GM12872 (cell line): ENCODE results near the gene SALL2.

Experiments used
- TF ChIP-seq, protein P1 (sequence below): IDR thresholded peaks from 3 replicates; pipeline ENCODE4 v1.5.1; 2011; ENCODE audit warnings: low read depth, mild to moderate bottlenecking, low read length, moderate library complexity; ENCODE audit not compliant: insufficient read depth

SALL2 gene

DNA sequence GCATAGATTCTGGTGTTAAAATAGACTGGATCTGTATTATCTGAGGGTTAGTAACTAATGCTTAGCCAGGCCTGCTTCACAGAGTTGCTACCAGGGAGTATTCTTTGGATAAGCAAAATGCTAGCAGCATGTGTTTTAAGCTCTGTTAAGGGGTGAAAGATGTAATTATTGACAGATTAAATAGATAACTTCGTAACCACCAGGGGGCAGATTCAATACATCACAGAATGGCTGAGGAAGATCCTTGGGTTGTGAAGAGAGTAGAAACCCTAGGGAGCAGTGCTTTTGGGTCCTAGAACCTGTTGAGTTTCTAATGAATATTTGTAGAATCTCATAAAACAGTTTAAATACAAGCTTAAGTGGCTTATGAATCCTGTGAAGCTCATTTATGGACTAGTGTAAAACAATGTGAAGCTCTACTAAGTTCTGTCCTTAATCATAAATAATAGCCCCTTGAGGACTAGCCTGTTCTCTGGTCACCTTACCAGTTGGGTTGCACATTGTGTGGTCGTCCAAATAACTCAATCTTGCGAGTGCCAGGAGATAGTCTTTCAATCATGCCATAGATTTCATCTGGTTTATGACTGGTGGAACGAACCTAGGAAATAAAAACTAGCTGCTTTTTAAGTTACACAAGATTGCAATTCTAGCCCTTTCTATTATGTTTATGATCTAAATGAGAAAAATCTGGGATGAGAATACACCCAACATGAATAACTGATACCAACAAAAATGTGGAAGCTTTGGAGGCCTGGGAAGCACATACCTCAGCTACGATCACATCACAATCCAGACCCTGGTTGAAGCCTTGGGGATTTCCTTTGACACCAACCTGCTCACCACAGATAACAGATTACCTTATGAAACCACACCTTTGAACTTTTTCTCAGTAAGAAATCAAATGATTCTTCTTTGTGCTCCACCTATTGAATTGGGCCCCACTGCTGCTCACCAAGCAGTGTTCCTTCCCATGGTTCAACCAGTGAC lies 27.3 kb downstream of the SALL2 start:
- TF ChIP-seq, protein P1, sequence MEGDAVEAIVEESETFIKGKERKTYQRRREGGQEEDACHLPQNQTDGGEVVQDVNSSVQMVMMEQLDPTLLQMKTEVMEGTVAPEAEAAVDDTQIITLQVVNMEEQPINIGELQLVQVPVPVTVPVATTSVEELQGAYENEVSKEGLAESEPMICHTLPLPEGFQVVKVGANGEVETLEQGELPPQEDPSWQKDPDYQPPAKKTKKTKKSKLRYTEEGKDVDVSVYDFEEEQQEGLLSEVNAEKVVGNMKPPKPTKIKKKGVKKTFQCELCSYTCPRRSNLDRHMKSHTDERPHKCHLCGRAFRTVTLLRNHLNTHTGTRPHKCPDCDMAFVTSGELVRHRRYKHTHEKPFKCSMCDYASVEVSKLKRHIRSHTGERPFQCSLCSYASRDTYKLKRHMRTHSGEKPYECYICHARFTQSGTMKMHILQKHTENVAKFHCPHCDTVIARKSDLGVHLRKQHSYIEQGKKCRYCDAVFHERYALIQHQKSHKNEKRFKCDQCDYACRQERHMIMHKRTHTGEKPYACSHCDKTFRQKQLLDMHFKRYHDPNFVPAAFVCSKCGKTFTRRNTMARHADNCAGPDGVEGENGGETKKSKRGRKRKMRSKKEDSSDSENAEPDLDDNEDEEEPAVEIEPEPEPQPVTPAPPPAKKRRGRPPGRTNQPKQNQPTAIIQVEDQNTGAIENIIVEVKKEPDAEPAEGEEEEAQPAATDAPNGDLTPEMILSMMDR = peak; percentile 57; the same call in 2 of the 3 replicates

DNA sequence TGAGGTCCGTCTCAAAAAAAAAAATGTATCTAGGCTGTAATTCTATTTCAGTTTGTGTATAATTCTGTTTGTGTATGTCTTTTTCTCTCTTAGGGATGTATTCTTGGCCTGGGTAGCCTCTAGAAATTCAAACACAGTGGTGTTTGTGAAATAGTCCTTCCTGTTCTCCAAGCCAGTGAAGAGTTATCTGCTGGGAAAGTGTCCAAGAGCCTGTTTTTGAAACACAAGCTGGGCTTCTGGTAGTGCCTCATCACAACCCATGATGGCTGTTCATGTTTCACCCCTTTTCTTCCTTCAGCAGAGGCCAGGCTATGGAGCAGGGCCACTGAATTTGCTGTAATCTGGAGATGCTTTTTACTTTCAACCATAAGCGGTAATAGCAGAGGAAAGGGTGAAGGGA lies 29.7 kb downstream of the SALL2 start:
- TF ChIP-seq, protein P1 = no peak

DNA sequence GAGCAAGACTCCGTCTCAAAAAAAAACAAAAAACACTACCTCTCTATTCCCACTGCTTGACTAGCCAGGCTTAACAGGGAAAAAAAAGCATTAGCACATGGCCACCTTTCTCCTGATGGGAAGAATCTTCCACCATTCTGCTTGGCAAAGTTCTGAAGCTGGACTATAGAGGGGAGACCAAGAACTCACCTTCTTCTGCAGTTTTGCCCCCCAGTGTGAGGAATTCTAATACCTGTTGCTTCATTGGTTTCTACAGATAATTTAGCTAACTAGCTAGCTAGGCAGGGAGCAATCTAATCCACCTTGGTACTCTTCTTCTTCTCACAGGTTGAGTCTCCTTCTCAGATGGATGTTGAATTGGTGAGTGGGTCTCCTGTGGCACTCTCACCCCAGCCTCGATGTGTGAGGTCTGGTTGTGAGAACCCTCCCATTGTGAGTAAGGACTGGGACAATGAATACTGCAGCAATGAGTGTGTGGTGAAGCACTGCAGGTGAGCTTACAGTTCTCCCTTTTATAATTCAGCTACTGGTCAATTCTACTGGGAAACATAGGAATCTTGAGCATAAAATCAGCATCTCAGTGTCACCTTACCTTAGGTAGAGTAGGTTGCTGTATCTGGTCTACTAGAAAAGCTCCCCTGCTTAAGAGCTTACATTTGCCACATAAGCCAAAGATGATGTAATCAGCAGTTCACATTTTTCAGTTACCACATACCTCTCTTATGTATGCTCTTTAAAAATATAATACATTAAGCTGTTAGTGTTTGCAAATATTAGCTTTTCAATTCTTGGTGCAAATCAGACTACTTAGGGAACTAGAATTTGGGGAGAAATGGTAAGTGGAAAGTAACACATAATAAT lies 31.0 kb downstream of the SALL2 start:
- TF ChIP-seq, protein P1 = no peak

DNA sequence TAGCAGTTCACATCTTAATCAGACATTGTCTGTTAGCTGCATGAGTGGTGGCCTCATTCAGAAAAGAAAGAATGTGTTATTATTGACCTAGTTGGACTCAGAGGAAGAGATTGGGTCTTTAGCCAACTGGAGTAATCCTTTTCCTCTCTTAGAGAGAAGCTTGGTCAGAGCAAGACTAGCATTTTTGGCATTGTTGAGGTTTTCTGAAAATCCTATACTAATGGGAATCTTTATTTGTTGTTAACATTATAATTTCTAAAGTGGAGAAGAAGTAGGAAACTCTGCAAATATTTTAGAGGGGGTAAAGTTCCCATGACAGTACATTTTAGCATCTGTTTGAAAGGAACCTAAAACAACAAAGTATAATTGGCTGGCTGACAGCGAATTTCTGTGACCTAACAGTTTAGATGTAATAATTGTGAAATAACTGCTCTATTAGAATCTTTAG lies 39.5 kb downstream of the SALL2 start:
- TF ChIP-seq, protein P1 = no peak

DNA sequence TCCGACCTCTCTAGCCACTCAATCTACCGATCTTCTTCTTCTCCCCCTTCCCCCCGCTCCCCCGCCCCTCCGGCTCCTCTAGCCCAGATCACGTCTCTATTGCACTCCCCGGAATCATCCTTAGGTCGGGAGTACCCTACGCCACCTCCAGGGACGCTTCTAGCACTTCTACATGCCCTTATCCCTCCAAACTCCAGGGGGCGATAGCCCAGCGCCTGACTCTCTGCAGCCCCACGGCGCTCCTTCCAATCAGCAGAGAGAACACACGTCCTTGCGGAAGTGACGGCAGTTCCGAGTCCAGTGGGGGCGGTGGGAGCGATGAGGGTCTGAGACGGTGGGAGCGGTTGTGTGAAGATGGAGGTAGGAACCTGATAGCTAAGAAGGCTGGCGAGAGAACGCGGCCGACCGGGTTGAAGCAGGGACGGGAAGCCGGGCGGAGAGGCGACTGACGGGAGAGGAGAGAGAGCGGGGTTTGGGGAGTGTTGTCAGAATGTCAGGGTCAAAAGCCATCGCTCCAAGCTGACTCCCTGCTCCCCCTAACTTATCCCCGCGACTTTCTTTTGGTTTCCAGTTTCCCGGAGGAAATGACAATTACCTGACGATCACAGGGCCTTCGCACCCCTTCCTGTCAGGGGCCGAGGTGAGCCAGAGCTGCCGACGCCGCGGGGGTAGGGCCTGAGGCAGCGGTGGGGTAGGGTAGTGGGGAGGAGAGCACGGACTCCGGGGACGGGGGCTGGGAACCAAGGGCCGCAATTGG lies 49.0 kb downstream of the SALL2 start, which contains the start of the genes RAB2B and TOX4:
Gene RAB2B, minus strand, starts transcription at position 35 of the 757 bp plus-strand sequence. CDS start 87 bp downstream, outside the sequence.
Gene TOX4, plus strand, starts transcription at position 271 of the 757 bp plus-strand sequence. Its CDS starts 84 bp downstream, at position 355.
- TF ChIP-seq, protein P1 = peak; percentile 97

DNA sequence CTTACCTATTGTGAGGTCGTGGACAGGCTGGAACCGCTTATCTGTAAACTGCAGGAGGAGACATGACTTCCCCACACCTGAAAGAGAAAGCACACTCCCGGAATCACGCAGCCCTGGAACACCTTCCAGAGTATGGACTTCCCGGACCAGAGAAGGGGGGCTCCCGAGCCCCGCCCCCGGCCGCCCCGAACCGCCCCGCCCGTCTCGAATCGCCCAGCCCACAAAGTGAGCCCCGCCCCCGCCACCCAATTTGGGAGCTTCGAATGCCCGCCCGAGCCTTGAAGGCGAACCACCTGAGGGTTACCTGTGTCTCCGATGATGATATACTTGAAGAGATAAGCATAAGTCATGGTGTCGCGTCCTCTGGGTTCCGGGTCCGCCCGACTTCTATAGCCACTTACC lies 49.6 kb downstream of the SALL2 start:
- TF ChIP-seq, protein P1 = no peak
